ENCODE measurements around the gene RAB44. TPM values are rescaled to one million over a fixed set of nuclear protein-coding genes. Genes with fewer than 3 reads are reported as not detected.
A peak's percentile ranks its signal among the peaks of the same experiment; 100 is the strongest.

The RAB44 gene
- total and polyA plus RNA-seq, 2 of the 13 experiments (the other 11 are each of a cell fraction or from before 2014, with no cell fraction given) = not detected

DNA sequence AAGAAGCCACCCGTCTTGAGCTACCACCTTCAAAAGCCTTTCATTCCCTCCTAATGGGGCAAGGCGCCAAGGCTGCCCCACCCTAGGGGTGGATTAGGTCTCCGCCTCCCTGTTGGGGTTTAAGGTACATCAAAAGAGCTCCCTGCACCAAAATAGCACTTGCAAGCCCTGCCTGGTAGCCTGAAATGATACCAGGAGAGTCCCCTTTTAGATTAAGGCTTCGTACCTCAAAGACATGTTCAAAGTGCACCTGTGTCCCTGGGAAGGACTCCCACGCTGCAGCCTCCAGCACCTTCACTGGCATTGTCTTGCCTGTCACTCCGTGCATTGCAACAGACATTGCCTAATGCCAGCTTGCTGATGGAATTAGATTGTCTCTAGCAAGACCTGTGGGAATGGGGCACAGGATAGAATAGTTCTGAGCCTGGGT is 34.8 kb upstream of the RAB44 start (continued):
- peak; percentile 69; the same call in 1 of the 2 replicates for TF ChIP-seq CBX5 (CRISPR knock-in tag; IDR thresholded peaks at IDR 0.05; ENCODE audit: borderline replicate concordance)

DNA sequence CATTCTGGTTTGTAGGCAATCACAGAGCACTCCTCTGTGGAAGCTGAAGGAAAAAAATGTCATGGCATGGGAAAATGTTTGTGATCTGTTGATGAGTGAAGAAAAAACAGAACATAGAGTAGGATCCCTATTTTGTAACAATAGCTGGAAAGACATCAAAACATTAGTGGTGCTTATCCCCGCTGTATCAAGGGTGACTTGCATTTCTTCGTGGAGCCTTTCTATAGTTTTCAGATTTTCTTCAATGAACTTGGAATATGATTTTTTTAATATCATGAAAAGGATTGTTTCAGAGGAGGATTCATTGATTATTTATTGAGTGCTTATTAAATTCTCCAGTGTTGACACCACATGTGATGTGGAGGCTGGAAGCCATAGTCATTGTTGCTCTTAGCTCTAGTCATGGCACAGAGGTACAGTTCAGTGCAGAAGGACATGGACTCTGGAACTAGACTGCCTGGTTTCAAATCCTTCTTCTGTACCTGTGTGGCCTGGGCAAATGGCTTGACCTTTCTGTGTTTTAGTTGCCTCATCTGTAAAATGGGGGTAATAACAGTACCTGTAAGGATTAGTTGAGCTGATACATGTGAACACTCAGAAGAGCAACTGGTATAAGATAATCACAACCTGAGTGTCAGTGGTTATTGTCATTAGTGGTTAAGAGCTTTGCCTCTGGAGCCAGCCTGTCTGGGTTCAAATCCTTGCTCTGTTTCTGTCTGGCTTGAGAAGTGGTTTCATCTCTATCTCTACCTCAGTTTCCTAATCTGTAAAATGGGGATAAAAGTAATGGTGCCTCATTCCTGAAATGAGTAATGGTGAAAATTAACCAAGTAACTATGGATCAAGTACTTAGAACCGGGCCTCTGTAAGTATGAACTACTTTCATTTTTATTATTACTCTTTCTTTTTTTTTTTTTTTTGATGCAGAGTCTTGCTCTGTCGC is 33.9 kb upstream of the RAB44 start:
- FAIRE-seq = no peak
- H3K4me2 ChIP-seq (ENCODE audit: low read depth, low read length) = peak overlapping the region; percentile 75
- TF ChIP-seq ZNF644 (CRISPR knock-in tag; IDR thresholded peaks at IDR 0.05; ENCODE audit: low read depth) (no peak), HDAC1 (CRISPR knock-in tag; IDR thresholded peaks at IDR 0.05) (0 out of 2 replicates have a peak, but pooled peaks have one; percentile 24), NR2F6 (IDR thresholded peaks at IDR 0.05) (no peak), NR2F6 (CRISPR knock-in tag; IDR thresholded peaks at IDR 0.05) (no peak), ZNF446 (CRISPR knock-in tag; IDR thresholded peaks at IDR 0.05) (no peak), ZNF572 (CRISPR knock-in tag; IDR thresholded peaks at IDR 0.05) (no peak), SOX6 (IDR thresholded peaks at IDR 0.05) (no peak), SOX6 (CRISPR knock-in tag; IDR thresholded peaks at IDR 0.05) (no peak), REL (CRISPR knock-in tag; conservative IDR thresholded peaks at IDR 0.05) (no peak), HNF4A (CRISPR knock-in tag; IDR thresholded peaks at IDR 0.05) (peak; percentile 25; the same call in 1 of the 2 replicates), ZNF333 (CRISPR knock-in tag; IDR thresholded peaks at IDR 0.05; ENCODE audit: borderline replicate concordance) (no peak), GLI4 (CRISPR knock-in tag; IDR thresholded peaks at IDR 0.05; ENCODE audit: borderline replicate concordance) (no peak), ZNF768 (CRISPR knock-in tag; IDR thresholded peaks at IDR 0.05) (peak; percentile 25; the same call in 1 of the 2 replicates), NR2F2 (IDR thresholded peaks at IDR 0.05; ENCODE audit: borderline replicate concordance, low read depth) (no peak)
- TF ChIP-seq, protein P1, sequence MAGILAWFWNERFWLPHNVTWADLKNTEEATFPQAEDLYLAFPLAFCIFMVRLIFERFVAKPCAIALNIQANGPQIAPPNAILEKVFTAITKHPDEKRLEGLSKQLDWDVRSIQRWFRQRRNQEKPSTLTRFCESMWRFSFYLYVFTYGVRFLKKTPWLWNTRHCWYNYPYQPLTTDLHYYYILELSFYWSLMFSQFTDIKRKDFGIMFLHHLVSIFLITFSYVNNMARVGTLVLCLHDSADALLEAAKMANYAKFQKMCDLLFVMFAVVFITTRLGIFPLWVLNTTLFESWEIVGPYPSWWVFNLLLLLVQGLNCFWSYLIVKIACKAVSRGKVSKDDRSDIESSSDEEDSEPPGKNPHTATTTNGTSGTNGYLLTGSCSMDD (CRISPR knock-in tag; IDR thresholded peaks at IDR 0.05) = no peak
- TF ChIP-seq, protein P2, sequence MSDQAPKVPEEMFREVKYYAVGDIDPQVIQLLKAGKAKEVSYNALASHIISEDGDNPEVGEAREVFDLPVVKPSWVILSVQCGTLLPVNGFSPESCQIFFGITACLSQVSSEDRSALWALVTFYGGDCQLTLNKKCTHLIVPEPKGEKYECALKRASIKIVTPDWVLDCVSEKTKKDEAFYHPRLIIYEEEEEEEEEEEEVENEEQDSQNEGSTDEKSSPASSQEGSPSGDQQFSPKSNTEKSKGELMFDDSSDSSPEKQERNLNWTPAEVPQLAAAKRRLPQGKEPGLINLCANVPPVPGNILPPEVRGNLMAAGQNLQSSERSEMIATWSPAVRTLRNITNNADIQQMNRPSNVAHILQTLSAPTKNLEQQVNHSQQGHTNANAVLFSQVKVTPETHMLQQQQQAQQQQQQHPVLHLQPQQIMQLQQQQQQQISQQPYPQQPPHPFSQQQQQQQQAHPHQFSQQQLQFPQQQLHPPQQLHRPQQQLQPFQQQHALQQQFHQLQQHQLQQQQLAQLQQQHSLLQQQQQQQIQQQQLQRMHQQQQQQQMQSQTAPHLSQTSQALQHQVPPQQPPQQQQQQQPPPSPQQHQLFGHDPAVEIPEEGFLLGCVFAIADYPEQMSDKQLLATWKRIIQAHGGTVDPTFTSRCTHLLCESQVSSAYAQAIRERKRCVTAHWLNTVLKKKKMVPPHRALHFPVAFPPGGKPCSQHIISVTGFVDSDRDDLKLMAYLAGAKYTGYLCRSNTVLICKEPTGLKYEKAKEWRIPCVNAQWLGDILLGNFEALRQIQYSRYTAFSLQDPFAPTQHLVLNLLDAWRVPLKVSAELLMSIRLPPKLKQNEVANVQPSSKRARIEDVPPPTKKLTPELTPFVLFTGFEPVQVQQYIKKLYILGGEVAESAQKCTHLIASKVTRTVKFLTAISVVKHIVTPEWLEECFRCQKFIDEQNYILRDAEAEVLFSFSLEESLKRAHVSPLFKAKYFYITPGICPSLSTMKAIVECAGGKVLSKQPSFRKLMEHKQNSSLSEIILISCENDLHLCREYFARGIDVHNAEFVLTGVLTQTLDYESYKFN (CRISPR knock-in tag; conservative IDR thresholded peaks at IDR 0.05) = no peak
- TF ChIP-seq, protein P3, sequence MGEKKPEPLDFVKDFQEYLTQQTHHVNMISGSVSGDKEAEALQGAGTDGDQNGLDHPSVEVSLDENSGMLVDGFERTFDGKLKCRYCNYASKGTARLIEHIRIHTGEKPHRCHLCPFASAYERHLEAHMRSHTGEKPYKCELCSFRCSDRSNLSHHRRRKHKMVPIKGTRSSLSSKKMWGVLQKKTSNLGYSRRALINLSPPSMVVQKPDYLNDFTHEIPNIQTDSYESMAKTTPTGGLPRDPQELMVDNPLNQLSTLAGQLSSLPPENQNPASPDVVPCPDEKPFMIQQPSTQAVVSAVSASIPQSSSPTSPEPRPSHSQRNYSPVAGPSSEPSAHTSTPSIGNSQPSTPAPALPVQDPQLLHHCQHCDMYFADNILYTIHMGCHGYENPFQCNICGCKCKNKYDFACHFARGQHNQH (CRISPR knock-in tag; IDR thresholded peaks at IDR 0.05) = no peak

More for the DNA sequence above, 33.9 kb upstream of the RAB44 start:
- no peak for ATAC-seq
- DNase-seq (ENCODE audit: low spot score) = no peak
- H3K79me2 ChIP-seq (ENCODE audit: insufficient read depth, low read length) = no peaks in the 10 kb centered on the region
- WGBS (ENCODE audit: low lambda C conversion rate) = 67% methylated on average over 4 of the region's 4 CpGs
- H3K27me3 ChIP-seq (ENCODE audit: control insufficient read depth in 1 of 2, insufficient read depth in 2 of 2, low read length in 2 of 2) = peaks cover 0 to 28% of the 10 kb centered on the region in 2 experiments; a peak in 2 of 5 replicates
- in situ Hi-C loops (cut with HindIII; ENCODE audit: extremely low pct_ligation_motif_present, low pct_unique_long_range_greater_than_20kb) = no loop called here
- H3K4me3 ChIP-seq (replicated peaks in 1 of 3; ENCODE audit: insufficient read depth in 1 of 3, low read depth in 2 of 3, low read length in 3 of 3) = no peak overlapping the region; a peak in 1 of 6 replicates
- no peaks in the 10 kb centered on the region for H3K36me3 ChIP-seq (replicated peaks in 1 of 2; ENCODE audit: control insufficient read depth in 1 of 2, insufficient read depth in 2 of 2, low read length in 2 of 2)
- H3K4me1 ChIP-seq (ENCODE audit: insufficient read depth, low read length) = peaks cover 62% of the 10 kb centered on the region
- ChIA-PET POLR2A (interaction anchor here (0.7 to 8.1 kb wide), 6 partner anchors 8 to 64 kb away, joined by 3 to 383 read pairs (median 4); partner anchors contain the start of gene CDKN1A), CTCF (ENCODE audit: low intra/inter-chr PET ratio, low total read pairs) (no interaction called here)
- intact Hi-C loops (cut with micrococcal nuclease; ENCODE audit: unreplicated experiment) = no loop called here
- no peaks in the 10 kb centered on the region for H3K9me3 ChIP-seq (ENCODE audit: low read length)
- no peak overlapping the region for H3K9ac ChIP-seq (ENCODE audit: insufficient read depth, low read depth, low read length)
- H2AFZ ChIP-seq (ENCODE audit: low read length) = no peak overlapping the region
- H3K27ac ChIP-seq (ENCODE audit: extremely low read length, insufficient read depth, low read length) = no peak overlapping the region
- no TSS peak for BruUV-seq (replicated peaks)
- no peaks in the 10 kb centered on the region for H4K20me1 ChIP-seq (ENCODE audit: insufficient read depth, low read length)
